ENCODE measurements around the gene GPRC5C. TPM values are rescaled to one million over a fixed set of nuclear protein-coding genes. Genes with fewer than 3 reads are reported as not detected.

GPRC5C gene
- total and polyA plus RNA-seq, 7 donors, result 6.1 to 78.1 (median 16.9) TPM

DNA sequence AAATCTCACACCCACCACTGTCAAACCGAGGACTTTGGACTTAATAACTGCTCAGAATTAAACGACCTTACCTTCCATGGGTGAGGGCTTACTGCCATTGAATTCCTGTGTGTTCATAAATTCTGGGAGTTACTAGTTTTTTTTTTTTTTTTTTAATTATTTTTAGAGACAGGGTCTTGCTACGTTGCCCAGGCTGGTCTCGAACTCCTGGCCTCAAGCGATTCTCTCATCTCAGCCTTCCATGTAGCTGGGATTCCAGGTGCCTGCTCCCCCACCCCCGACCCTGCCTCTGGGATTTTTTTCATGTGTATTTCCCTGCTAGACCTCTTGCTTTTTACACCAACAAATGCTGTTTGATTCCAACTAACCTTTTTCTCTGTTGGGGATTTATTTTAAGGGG is 19.7 kb downstream of the GPRC5C start:
- Histone ChIP-seq H3K4me1 (peaks cover 0 to 19% (median 17%) of the 10 kb centered on the region in 4 donors), H3K27ac (no peak overlapping the region), H3K27me3 (no peaks in the 10 kb centered on the region), H3K36me3 (no peaks in the 10 kb centered on the region), H3K4me3 (no peak overlapping the region), H3K9me3 (no peaks in the 10 kb centered on the region)
- no peak for TF ChIP-seq EP300 (IDR thresholded peaks at IDR 0.05)
- TF ChIP-seq, protein P1, sequence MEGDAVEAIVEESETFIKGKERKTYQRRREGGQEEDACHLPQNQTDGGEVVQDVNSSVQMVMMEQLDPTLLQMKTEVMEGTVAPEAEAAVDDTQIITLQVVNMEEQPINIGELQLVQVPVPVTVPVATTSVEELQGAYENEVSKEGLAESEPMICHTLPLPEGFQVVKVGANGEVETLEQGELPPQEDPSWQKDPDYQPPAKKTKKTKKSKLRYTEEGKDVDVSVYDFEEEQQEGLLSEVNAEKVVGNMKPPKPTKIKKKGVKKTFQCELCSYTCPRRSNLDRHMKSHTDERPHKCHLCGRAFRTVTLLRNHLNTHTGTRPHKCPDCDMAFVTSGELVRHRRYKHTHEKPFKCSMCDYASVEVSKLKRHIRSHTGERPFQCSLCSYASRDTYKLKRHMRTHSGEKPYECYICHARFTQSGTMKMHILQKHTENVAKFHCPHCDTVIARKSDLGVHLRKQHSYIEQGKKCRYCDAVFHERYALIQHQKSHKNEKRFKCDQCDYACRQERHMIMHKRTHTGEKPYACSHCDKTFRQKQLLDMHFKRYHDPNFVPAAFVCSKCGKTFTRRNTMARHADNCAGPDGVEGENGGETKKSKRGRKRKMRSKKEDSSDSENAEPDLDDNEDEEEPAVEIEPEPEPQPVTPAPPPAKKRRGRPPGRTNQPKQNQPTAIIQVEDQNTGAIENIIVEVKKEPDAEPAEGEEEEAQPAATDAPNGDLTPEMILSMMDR (IDR thresholded peaks at IDR 0.05), result no peak
- no peak for TF ChIP-seq POLR2AphosphoS5 (IDR thresholded peaks at IDR 0.05)
- no peak for TF ChIP-seq POLR2A (IDR thresholded peaks at IDR 0.05)
- 41 to 67% methylated on average over 6 of the region's 6 CpGs for whole genome bisulfite sequencing, 2 donors
- DNase-seq, result no peak
- intact Hi-C loops (cut with DNase I), result loop anchor here (5.0 kb wide), 2 partner anchors 239 to 411 kb away; partner anchors contain the start of gene TTYH2

DNA sequence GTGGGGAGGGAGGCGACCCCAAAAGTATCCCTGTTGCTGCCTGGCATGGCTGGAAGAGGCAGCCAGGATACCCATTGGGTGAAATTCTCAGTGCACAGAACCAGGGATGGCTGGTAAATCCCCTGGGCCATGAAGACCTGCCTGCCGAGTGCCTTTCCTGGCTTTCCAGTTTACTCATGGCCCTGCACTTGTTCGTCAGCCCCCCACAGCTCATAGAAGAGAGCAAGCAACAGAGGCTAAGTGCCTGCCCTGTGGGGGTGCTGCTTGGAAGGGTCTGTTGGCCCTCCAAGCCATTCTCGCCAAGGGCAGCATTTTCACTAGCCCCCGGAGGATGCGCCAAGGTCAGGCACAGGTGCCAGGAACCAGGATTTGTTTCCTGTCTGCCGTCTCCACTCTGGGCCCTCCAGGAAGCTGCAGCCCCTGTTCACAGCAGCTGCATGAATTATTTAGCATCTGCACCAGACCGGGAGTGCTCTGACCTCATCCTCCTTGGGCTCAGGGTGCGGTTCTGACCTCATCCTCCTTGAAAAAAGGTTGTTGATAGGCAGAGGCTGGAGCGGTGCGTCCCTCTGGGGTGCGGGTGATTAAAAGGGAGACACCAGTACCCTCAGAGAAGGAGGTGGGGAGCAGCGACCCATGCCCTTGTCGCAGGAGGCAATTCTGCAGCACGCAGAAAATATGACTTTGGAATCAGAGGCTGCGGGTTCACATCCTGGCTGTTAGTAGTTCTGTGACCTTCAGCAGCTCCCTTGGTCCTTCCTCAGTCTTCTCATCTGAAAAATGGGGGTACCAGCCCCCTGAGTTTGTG is 20.3 kb downstream of the GPRC5C start:
- no peak for DNase-seq
- intact Hi-C loops (cut with DNase I), result loop anchor here (5.0 kb wide), 2 partner anchors 240 to 410 kb away; partner anchors contain the start of gene TTYH2
- no peaks in the 10 kb centered on the region for H3K36me3 ChIP-seq
- H3K4me3 ChIP-seq, result no peak overlapping the region
- H3K9me3 ChIP-seq, result no peaks in the 10 kb centered on the region
- peak overlapping the region in 3 of 4 donors; percentile 72 to 79 (median 78) for H3K27ac ChIP-seq
- H3K4me1 ChIP-seq, result peaks cover 0 to 21% (median 18%) of the 10 kb centered on the region in 4 donors
- 46 to 61% methylated on average over 16 of the region's 16 CpGs for WGBS, 2 donors
- no peak for TF ChIP-seq POLR2A (IDR thresholded peaks at IDR 0.05)
- no peak for TF ChIP-seq POLR2AphosphoS5 (IDR thresholded peaks at IDR 0.05)
- TF ChIP-seq, protein P1 (IDR thresholded peaks at IDR 0.05), result no peak
- no peak for TF ChIP-seq EP300 (IDR thresholded peaks at IDR 0.05)
- no peaks in the 10 kb centered on the region for H3K27me3 ChIP-seq

DNA sequence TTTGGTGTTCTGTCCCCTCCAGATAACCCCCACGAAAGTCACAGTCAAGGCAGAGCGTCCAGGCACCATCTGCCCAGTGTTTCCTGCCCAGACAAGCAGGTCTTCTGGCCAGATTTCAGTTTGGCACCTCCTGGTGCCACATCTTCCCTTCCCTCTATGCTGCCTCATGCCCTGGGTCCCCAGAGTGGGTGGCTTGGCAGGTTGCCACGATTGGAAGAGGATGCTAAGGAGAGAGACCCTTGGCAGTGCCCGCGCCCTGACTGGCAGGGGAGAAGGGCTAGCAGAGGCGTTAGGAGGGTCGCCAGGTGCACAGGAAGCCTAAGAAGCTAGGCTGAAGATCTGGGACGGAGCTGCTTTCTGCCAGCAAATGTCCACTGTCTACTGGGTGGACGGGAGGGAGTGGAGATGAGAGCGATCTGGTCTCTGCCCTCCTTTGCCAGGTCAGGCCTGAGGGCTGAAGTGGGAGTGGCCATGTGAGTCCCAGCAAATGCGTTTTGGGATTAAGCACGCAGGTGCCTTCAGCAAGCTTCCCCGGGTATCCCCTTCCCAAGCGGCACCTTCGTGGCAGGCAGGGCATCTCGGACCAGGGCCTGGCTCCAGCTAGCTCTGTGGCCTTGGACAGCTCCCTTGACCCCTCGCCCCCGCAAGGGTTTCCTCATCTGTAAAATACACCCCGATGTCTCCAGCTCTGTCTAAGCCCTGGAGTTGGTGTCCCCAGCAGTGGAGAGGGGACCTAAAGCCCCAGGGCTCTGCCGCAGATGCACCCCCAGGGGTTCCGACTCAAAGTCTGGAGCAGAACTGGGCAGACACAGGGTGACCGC is 21.2 kb downstream of the GPRC5C start:
- WGBS, 2 donors, result 55 to 61% methylated on average over 22 of the region's 22 CpGs
- peaks cover 0 to 29% (median 23%) of the 10 kb centered on the region in 4 donors for H3K4me1 ChIP-seq
- H3K27ac ChIP-seq, result peak overlapping the region; percentile 72 to 79 (median 77)
- H3K36me3 ChIP-seq, result no peaks in the 10 kb centered on the region
- no peaks in the 10 kb centered on the region for H3K27me3 ChIP-seq
- intact Hi-C loops (cut with DNase I), result loop anchor here (5.0 kb wide), 2 partner anchors 241 to 409 kb away; partner anchors contain the start of gene TTYH2
- no peaks in the 10 kb centered on the region for H3K9me3 ChIP-seq
- DNase-seq, result no peak
- peak overlapping the region in 3 of 4 donors; percentile 47 to 50 (median 49) for H3K4me3 ChIP-seq
- TF ChIP-seq POLR2A (IDR thresholded peaks at IDR 0.05) (no peak), POLR2AphosphoS5 (IDR thresholded peaks at IDR 0.05) (no peak), EP300 (IDR thresholded peaks at IDR 0.05) (no peak)
- TF ChIP-seq, protein P1 (IDR thresholded peaks at IDR 0.05), result no peak

DNA sequence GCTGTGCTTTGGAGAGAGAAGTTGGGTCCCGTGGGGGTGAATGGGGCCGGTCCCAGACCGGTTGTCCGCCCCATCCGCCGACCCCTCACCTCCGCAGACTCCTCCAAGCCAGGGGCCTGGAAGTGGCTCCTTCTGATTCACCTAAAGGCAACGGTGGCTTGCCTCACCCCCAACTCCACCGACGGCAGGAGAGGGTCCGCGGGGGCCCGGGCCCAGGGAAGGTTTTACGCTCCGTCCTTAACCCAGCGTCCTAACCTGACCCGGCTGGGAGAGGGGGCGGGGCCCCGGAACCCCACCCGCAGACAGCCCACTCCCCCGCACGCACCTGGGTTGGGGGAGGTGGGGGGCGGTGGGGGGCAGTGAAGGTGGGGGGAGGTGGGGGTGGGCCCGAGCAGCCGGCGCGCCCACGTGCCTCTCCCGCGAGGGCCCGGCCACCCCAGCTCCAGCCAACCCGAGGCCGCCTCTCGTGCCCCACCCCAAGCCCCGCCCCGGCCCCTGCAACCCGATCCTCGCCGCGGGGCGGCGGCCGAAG is 21.8 kb downstream of the GPRC5C start:
- Histone ChIP-seq H3K4me3 (peak overlapping the region; percentile 29 to 50 (median 48)), H3K27me3 (no peaks in the 10 kb centered on the region), H3K36me3 (no peaks in the 10 kb centered on the region), H3K9me3 (no peaks in the 10 kb centered on the region), H3K27ac (peak overlapping the region; percentile 72 to 79 (median 77)), H3K4me1 (peaks cover 0 to 29% (median 23%) of the 10 kb centered on the region in 4 donors)
- 3 to 4% methylated on average over 43 of the region's 43 CpGs for WGBS, 2 donors
- intact Hi-C loops (cut with DNase I), result loop anchor here (1.0 to 5.0 kb wide), 3 partner anchors 22 to 409 kb away; partner anchors contain the start of gene TTYH2
- DNase-seq, result no peak
- no peak for TF ChIP-seq POLR2A (IDR thresholded peaks at IDR 0.05)
- no peak for TF ChIP-seq EP300 (IDR thresholded peaks at IDR 0.05)
- TF ChIP-seq, protein P1 (IDR thresholded peaks at IDR 0.05), result no peak
- no peak for TF ChIP-seq POLR2AphosphoS5 (IDR thresholded peaks at IDR 0.05)
